Measurements from ENCODE around the gene SPDYE2.
"Not testable (repeated sequence)": the region's sequence is repeated elsewhere in the genome, so short reads cannot be mapped to it uniquely, and the experiment has no call there.

The SPDYE2 gene

GRCh38 chr7:102604431-102605145, 53.6 kb downstream of the SPDYE2 start:
- not testable (repeated sequence) for DNase-seq

DNA sequence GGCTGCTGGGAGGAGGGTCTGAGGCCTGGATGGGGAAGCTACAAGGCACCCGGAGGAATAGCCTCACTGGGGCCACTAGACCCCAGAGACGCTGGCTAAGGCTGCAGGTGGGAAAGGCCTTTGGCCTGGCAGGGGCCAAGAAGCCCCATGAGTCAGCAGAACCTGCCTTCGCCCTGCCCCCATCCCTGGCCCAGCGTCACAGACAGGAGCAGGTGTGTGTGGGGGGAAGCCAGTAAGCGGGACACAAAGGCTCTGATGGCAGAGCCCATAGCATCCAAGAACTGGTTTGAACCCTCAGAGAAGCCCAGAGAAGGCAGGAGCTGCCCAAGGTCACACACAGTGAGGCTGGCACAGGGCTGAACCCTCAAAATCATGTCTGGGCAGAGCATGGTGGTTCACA, 55.8 kb downstream of the SPDYE2 start:
- not testable (repeated sequence) for DNase-seq

DNA sequence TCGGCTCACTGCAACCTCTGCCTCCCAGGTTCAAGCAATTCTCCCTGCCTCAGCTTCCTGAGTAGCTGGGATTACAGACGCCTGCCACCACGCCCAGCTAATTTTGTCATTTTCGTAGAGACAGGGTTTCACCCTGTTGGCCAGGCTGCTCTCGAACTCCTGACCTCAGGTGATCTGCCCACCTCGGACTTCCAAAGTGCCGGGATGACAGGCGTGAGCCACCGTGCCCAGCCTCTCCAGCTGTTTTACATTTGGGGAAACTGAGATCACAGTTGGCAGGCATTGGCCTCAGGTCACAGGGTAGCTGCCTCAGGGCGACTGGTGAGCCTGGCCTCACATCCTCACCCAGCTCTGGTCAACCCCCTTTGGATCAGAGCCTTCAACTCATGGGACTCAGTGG, 58.7 kb downstream of the SPDYE2 start:
- DNase-seq = not testable (repeated sequence)

DNA sequence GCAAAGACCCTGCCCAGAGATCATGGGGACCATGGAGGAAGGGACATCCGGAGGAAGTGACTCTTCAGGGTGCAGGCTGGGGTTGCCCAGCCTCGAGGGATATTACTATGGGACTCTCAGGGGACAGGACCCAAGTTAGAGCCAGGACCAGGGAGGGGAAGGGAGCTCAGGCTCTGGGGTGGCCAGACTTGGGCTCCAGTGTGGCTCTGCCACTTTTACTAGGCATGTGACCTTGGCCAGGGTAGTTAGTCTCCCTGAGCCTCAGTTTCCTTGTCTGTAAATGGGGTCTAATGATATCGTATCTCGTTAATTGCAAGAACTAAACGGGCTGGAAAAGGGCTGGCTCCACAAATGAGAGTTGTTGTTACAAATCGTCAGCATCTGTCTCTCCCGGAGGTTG, 59.4 kb downstream of the SPDYE2 start:
- DNase-seq = not testable (repeated sequence)

DNA sequence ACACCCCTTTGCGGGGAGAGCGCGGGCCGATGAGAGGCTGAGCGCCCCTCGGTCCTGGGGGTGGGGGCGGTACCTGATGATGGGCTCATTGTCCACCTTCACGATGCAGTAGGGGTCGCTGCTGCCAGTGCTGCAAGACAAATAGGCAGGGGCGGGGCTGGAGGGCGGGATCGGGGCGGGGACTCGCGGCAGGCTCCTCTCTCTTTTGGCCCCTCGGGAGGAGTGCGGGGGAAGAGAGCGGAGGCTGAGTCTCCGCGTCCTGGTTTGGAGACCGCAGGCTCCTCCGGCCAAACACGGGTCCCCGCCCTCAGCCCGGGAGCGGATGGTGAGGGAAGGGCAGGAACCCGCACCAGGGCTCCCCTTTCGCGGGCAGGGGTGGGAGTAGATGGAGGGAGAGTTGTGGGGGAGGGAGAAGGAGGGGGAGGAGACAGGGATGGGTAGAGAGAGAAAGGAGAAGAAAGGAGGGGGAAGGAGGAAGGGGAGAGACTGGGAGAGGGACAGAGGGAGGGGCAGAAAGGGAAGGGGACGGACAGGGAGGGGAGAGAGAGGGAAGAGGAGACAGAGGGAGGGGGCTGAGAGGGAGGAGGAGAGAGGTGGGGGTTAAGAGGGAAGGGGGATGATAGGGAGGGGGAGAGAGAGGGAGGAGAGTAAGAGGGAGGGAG, 60.1 kb downstream of the SPDYE2 start:
- not testable (repeated sequence) for DNase-seq

DNA sequence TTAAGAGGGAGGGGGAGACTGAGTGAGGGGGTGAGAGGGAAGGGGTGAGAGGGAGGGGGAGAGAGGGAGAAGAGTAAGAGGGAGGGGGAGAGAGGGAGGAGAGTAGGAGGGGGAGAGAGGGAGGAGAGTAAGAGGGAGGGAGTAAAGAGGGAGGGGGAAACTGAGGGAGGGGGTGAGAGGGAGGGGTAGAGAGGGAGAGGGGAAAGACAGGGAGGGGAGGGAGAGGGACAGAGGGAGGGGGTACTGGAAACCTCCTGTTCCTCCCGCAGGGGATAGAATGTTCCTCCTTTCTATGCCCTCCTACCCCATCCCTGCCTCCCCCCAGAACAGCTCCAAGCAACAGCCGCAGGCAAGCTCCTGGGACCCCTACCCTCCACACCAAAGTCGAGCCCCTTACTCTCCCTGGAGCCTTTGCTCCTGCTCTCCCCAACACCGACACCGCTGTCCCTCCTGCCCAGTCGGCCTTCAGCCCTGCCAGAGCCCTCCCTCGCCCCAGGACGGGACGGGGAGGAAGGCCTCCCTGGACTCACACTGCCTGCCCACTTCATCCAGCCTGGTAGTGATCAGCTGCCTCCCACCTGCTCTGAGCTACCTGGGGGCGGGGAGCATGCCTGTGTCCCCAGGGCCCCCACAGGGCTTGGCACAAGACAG, 60.8 kb downstream of the SPDYE2 start:
- not testable (repeated sequence) for DNase-seq
